ENCODE results near the gene SLCO4A1. TPM values are rescaled to one million over a fixed set of nuclear protein-coding genes. Genes with fewer than 3 reads are reported as not detected.

Gene SLCO4A1
- total RNA-seq, 1 donor from 2014 or later = 160 TPM

- H3K9me3 ChIP-seq = no peaks in the 10 kb centered on the region
- no peak for DNase-seq (ENCODE audit: low spot score in 2 of 2)
- intact Hi-C loops (cut with DNase I) = no loop called here
- H3K4me1 ChIP-seq = peaks cover 7 to 16% of the 10 kb centered on the region in 2 donors
- peak overlapping the region; percentile 78 to 92 for H3K27ac ChIP-seq
- TF ChIP-seq CTCF (IDR thresholded peaks at IDR 0.05) = no peak
- H3K27me3 ChIP-seq = no peaks in the 10 kb centered on the region
- no peaks in the 10 kb centered on the region for H3K36me3 ChIP-seq
- H3K4me3 ChIP-seq = no peak overlapping the region
These were observed 20.0 kb upstream of the SLCO4A1 start for GRCh38 chr20:62622178-62622876.

- H3K36me3 ChIP-seq = no peaks in the 10 kb centered on the region
- no peaks in the 10 kb centered on the region for H3K9me3 ChIP-seq
- intact Hi-C loops (cut with DNase I) = no loop called here
- no peaks in the 10 kb centered on the region for H3K27me3 ChIP-seq
- no peak for DNase-seq (ENCODE audit: low spot score in 2 of 2)
- peak overlapping the region; percentile 5 to 9 for H3K4me3 ChIP-seq
- peak overlapping the region; percentile 78 to 92 for H3K27ac ChIP-seq
- no peak for TF ChIP-seq CTCF (IDR thresholded peaks at IDR 0.05)
- peaks cover 7 to 16% of the 10 kb centered on the region in 2 donors for H3K4me1 ChIP-seq
These were observed 19.3 kb upstream of the SLCO4A1 start for GRCh38 chr20:62622877-62623487.

- H3K27me3 ChIP-seq = no peaks in the 10 kb centered on the region
- no peak for TF ChIP-seq CTCF (IDR thresholded peaks at IDR 0.05)
- no peaks in the 10 kb centered on the region for H3K9me3 ChIP-seq
- peak overlapping the region; percentile 5 to 9 for H3K4me3 ChIP-seq
- DNase-seq (ENCODE audit: low spot score in 2 of 2) = peak; percentile 91 to 96
- intact Hi-C loops (cut with DNase I) = loop anchor here (1.0 kb wide), 1 partner anchor 29 kb away; no protein-coding TSS in a partner anchor
- H3K4me1 ChIP-seq = peaks cover 7 to 16% of the 10 kb centered on the region in 2 donors
- peak overlapping the region; percentile 78 to 92 for H3K27ac ChIP-seq
- H3K36me3 ChIP-seq = no peaks in the 10 kb centered on the region
These were observed 18.6 kb upstream of the SLCO4A1 start for GRCh38 chr20:62623488-62624324.

GRCh38 chr20:62624325-62624690 is 18.0 kb upstream of the SLCO4A1 start:
- H3K27ac ChIP-seq = peak overlapping the region; percentile 78 to 92
- intact Hi-C loops (cut with DNase I) = loop anchor here (1.0 kb wide), 1 partner anchor 28 kb away; no protein-coding TSS in a partner anchor
- H3K4me1 ChIP-seq = peaks cover 7 to 16% of the 10 kb centered on the region in 2 donors
- H3K27me3 ChIP-seq = no peaks in the 10 kb centered on the region
- no peak for TF ChIP-seq CTCF (IDR thresholded peaks at IDR 0.05)
- no peak overlapping the region for H3K4me3 ChIP-seq
- DNase-seq (ENCODE audit: low spot score in 2 of 2) = no peak
- H3K36me3 ChIP-seq = no peaks in the 10 kb centered on the region
- H3K9me3 ChIP-seq = no peaks in the 10 kb centered on the region

- Histone ChIP-seq H3K4me1 (peaks cover 7 to 16% of the 10 kb centered on the region in 2 donors), H3K27me3 (no peaks in the 10 kb centered on the region), H3K4me3 (no peak overlapping the region), H3K36me3 (no peaks in the 10 kb centered on the region), H3K27ac (peak overlapping the region; percentile 78 to 92), H3K9me3 (no peaks in the 10 kb centered on the region)
- no peak for TF ChIP-seq CTCF (IDR thresholded peaks at IDR 0.05)
- intact Hi-C loops (cut with DNase I) = loop anchor here (1.0 kb wide), 1 partner anchor 27 kb away; no protein-coding TSS in a partner anchor
- DNase-seq (ENCODE audit: low spot score in 2 of 2) = no peak
These were observed 17.4 kb upstream of the SLCO4A1 start for GRCh38 chr20:62624719-62625453.

Data from ascending aorta (tissue), 2 donors.